HEK293T (cell line): ENCODE data around the gene DZIP1.
"Not testable (repeated sequence)": the region's sequence is repeated elsewhere in the genome, so short reads cannot be mapped to it uniquely, and the experiment has no call there.

ENCODE experiments used
- CTCF ChIA-PET: fragments of 350-600 bp; formaldehyde crosslinking; extraction: SDS; loops from one replicate; lab custom pipeline; 2021; ENCODE audit warnings: antibody characterized with exemption, inconsistent platforms; lab: Yijun Ruan, JAX
- POLR2A ChIA-PET: fragments of 350-600 bp; formaldehyde crosslinking; extraction: SDS; loops from one replicate; lab custom pipeline; 2020; ENCODE audit warnings: antibody characterized with exemption, inconsistent platforms; lab: Yijun Ruan, JAX
- DNase-seq: peaks from one replicate; pipeline ENCODE4 v3.0.0; 2012; ENCODE audit warnings: mixed read lengths; ENCODE audit errors: extremely low spot score
- ARNT ChIP-seq: fragments of 450-650 bp; IDR thresholded peaks from 2 replicates; pipeline ENCODE4 v1.6.1; 2017; ENCODE audit warnings: mild to moderate bottlenecking
- BHLHE40 ChIP-seq: fragments of 450-650 bp; IDR thresholded peaks from 2 replicates; pipeline ENCODE4 v1.6.1; 2016; ENCODE audit warnings: mild to moderate bottlenecking, moderate library complexity, borderline replicate concordance
- CTBP1 ChIP-seq: fragments of 450-650 bp; IDR thresholded peaks from 2 replicates; pipeline ENCODE4 v1.6.1; 2016; ENCODE audit warnings: borderline replicate concordance
- ELF4 ChIP-seq: fragments of 450-650 bp; IDR thresholded peaks from 2 replicates; pipeline ENCODE4 v1.6.1; 2017; ENCODE audit warnings: antibody characterized with exemption
- FOXA1 ChIP-seq: fragments of 450-650 bp; IDR thresholded peaks from 2 replicates; pipeline ENCODE4 v1.6.1; 2016; ENCODE audit warnings: mild to moderate bottlenecking
- FOXK2 ChIP-seq: fragments of 450-650 bp; IDR thresholded peaks from 2 replicates; pipeline ENCODE4 v1.6.1; 2016; ENCODE audit warnings: mild to moderate bottlenecking
- FOXM1 ChIP-seq: fragments of 450-650 bp; IDR thresholded peaks from 2 replicates; pipeline ENCODE4 v1.6.1; 2017; ENCODE audit warnings: mild to moderate bottlenecking, borderline replicate concordance
- HDGF ChIP-seq: fragments of 450-650 bp; IDR thresholded peaks from 2 replicates; pipeline ENCODE4 v1.6.1; 2017; ENCODE audit warnings: antibody characterized with exemption, borderline replicate concordance
- L3MBTL2 ChIP-seq: fragments of 450-650 bp; conservative IDR thresholded peaks from 2 replicates; pipeline ENCODE4 v1.6.1; 2016; ENCODE audit warnings: mild to moderate bottlenecking
- LEF1 ChIP-seq: fragments of 450-650 bp; IDR thresholded peaks from 2 replicates; pipeline ENCODE4 v1.6.1; 2017; ENCODE audit warnings: mild to moderate bottlenecking, borderline replicate concordance
- NFRKB ChIP-seq: fragments of 450-650 bp; IDR thresholded peaks from 2 replicates; pipeline ENCODE4 v1.6.1; 2016; ENCODE audit warnings: mild to moderate bottlenecking, moderate library complexity
- PKNOX1 ChIP-seq: fragments of 450-650 bp; IDR thresholded peaks from 2 replicates; pipeline ENCODE4 v1.6.1; 2016
- SP1 ChIP-seq: fragments of 450-650 bp; IDR thresholded peaks from 2 replicates; pipeline ENCODE4 v1.6.1; 2017
- SUZ12 ChIP-seq: fragments of 450-650 bp; IDR thresholded peaks from 2 replicates; pipeline ENCODE4 v1.6.1; 2016; ENCODE audit warnings: mild to moderate bottlenecking
- TARDBP ChIP-seq: fragments of 450-650 bp; IDR thresholded peaks from 2 replicates; pipeline ENCODE4 v1.6.1; 2016
- ZNF384 ChIP-seq: fragments of 450-650 bp; IDR thresholded peaks from 2 replicates; pipeline ENCODE4 v1.6.1; 2016

The DZIP1 gene

GRCh38 chr13:95585867-95586266 is 58.6 kb downstream of the DZIP1 start:
- TF ChIP-seq CTBP1 (no peak), L3MBTL2 (no peak), FOXK2 (no peak)
- DNase-seq, result no peak
- POLR2A ChIA-PET, result no interaction called here

GRCh38 chr13:95579303-95579702 is 65.2 kb downstream of the DZIP1 start:
- TF ChIP-seq FOXA1 (no peak), CTBP1 (no peak), PKNOX1 (no peak), SP1 (no peak), L3MBTL2 (no peak), HDGF (no peak), NFRKB (no peak), SUZ12 (no peak), FOXK2 (no peak), TARDBP (no peak), ARNT (no peak), ZNF384 (no peak), FOXM1 (no peak), ELF4 (no peak), BHLHE40 (no peak), LEF1 (no peak)
- POLR2A ChIA-PET, result no interaction called here
- CTCF ChIA-PET, result no interaction called here

More at GRCh38 chr13:95585867-95586266, 58.6 kb downstream of the DZIP1 start:
- CTCF ChIA-PET, result no interaction called here

GRCh38 chr13:95573221-95573620 is 71.3 kb downstream of the DZIP1 start:
- no peak for DNase-seq
- CTCF ChIA-PET, result interaction anchor here (0.8 kb wide), 1 partner anchor 17 kb away, joined by 3 read pairs; no protein-coding TSS in a partner anchor
- POLR2A ChIA-PET, result no interaction called here
- no peak for TF ChIP-seq ARNT
- TF ChIP-seq CTBP1, result no peak
- TF ChIP-seq ELF4, result no peak
- TF ChIP-seq SUZ12, result no peak
- TF ChIP-seq NFRKB, result no peak
- no peak for TF ChIP-seq FOXM1

More at GRCh38 chr13:95579303-95579702, 65.2 kb downstream of the DZIP1 start:
- no peak for DNase-seq

- TF ChIP-seq FOXA1 (no peak), SUZ12 (no peak), FOXM1 (no peak), LEF1 (no peak), HDGF (no peak)
- ChIA-PET POLR2A (no interaction called here), CTCF (no interaction called here)
- DNase-seq, result no peak
Observed at GRCh38 chr13:95571941-95572340, 72.6 kb downstream of the DZIP1 start.

- CTCF ChIA-PET, result no interaction called here
- TF ChIP-seq NFRKB (no peak), HDGF (no peak), ELF4 (no peak), BHLHE40 (no peak), ARNT (no peak), SUZ12 (no peak), SP1 (no peak), TARDBP (no peak), L3MBTL2 (no peak), FOXK2 (no peak), FOXA1 (no peak), ZNF384 (no peak), PKNOX1 (no peak), FOXM1 (no peak), LEF1 (no peak), CTBP1 (no peak)
- POLR2A ChIA-PET, result no interaction called here
- DNase-seq, result no peak
Observed at GRCh38 chr13:95570016-95570415, 74.5 kb downstream of the DZIP1 start.

GRCh38 chr13:95568131-95568530 is 76.4 kb downstream of the DZIP1 start:
- no peak for DNase-seq
- TF ChIP-seq BHLHE40, result no peak
- no peak for TF ChIP-seq ZNF384
- no peak for TF ChIP-seq SP1
- no peak for TF ChIP-seq L3MBTL2
- no peak for TF ChIP-seq FOXK2
- TF ChIP-seq PKNOX1, result no peak
- TF ChIP-seq FOXM1, result no peak
- no peak for TF ChIP-seq TARDBP
- no peak for TF ChIP-seq LEF1
- no peak for TF ChIP-seq NFRKB
- TF ChIP-seq SUZ12, result no peak
- TF ChIP-seq HDGF, result no peak
- no peak for TF ChIP-seq CTBP1
- no peak for TF ChIP-seq ARNT
- no peak for TF ChIP-seq FOXA1
- TF ChIP-seq ELF4, result no peak
- ChIA-PET POLR2A (no interaction called here), CTCF (no interaction called here)

GRCh38 chr13:95565758-95566157 is 78.7 kb downstream of the DZIP1 start:
- CTCF ChIA-PET, DNase-seq, POLR2A ChIA-PET: not testable (repeated sequence)
